Amniotic epithelial cell (primary cell): ENCODE measurements around the gene UBAP2L.

Experiments
- DNase-seq: peaks from one replicate; pipeline ENCODE4 v3.0.0-alpha.2; 2010; ENCODE audit warnings: low read depth

UBAP2L gene, protein sequence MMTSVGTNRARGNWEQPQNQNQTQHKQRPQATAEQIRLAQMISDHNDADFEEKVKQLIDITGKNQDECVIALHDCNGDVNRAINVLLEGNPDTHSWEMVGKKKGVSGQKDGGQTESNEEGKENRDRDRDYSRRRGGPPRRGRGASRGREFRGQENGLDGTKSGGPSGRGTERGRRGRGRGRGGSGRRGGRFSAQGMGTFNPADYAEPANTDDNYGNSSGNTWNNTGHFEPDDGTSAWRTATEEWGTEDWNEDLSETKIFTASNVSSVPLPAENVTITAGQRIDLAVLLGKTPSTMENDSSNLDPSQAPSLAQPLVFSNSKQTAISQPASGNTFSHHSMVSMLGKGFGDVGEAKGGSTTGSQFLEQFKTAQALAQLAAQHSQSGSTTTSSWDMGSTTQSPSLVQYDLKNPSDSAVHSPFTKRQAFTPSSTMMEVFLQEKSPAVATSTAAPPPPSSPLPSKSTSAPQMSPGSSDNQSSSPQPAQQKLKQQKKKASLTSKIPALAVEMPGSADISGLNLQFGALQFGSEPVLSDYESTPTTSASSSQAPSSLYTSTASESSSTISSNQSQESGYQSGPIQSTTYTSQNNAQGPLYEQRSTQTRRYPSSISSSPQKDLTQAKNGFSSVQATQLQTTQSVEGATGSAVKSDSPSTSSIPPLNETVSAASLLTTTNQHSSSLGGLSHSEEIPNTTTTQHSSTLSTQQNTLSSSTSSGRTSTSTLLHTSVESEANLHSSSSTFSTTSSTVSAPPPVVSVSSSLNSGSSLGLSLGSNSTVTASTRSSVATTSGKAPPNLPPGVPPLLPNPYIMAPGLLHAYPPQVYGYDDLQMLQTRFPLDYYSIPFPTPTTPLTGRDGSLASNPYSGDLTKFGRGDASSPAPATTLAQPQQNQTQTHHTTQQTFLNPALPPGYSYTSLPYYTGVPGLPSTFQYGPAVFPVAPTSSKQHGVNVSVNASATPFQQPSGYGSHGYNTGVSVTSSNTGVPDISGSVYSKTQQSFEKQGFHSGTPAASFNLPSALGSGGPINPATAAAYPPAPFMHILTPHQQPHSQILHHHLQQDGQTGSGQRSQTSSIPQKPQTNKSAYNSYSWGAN

DNA sequence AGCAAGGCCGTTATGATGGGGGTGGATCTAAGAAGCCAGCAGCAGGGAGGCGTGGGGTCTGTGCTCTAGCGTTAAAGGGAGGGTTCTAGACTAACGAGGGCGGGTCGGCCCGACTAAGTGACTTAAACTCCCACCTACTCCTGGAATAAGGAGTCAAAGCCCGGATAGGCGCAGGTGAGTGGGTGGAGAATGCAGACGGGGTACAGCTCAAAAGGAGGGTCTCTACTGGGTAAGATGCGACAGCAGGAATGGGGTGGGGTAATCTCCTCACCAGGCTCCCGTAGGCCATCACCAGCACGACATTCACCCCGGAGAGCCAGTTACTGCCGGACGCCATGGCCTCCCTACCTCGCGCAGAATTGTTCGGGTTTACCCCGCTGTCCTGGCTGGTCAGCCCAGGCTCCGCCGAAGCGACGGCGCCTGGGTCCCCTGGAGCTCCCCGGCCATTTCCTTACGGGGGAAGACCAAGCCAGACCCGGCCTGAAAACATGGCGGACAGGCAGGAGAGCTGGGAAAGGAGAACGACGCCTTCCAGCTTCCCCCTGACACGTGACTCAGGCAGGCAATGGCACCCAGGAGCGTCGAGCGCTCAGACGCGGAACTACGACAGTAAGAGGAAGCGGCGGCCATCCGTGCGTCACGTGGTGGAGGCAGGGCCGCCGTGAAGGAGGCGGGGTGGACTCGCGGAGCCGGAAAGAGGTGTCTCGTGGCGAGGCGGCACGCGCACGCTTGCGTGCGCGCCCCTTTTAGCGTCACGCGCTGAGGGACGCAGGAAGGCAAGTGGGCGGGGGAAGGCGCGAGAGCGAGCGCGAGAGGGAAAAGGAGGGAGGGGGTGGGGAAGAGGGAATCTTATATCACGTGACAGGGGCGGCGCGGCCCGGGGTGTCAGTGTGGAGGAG is at the start of gene UBAP2L:
Gene UBAP2L (plus strand): TSS at position 885 of the 899 bp plus-strand sequence. CDS start 4,169 bp downstream, outside the sequence.
- DNase-seq, result peak; percentile 98

DNA sequence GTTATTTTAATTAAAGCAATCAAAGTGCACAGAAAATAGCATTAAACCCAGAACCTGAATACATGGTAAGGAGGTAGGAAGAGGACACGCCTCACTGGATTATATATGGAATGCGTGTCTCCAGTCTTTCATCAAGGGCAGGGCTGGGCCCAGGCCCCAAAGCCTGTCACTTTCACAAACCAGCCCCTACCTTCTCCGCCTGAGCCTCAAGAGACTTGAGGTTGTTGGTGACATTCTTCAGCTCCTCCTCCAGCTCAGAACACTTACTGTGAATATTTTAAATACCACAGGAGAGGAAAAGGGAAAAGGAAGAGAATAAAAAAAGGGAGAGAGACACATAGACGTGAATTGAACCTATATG is 49.6 kb upstream of the UBAP2L start:
- DNase-seq, result no peak

DNA sequence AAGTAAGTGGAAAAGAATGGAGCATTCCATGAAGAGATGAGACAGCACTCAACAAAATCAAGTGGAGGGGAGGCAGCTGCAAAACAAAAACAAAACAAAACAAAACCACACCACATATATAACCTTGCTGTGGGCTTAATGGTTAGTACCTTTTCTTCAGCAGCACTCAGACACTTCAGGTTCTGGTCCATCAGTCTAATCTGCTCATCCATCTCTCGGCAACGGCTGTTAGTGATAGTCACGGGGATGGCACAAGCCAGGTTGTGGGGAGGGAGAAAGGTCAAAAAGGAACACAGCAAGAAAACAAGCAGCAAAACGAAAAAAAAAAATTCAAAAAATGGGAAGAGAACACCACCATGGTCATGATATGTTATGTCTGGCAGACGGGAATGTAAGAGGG is 48.9 kb upstream of the UBAP2L start:
- DNase-seq, result no peak

DNA sequence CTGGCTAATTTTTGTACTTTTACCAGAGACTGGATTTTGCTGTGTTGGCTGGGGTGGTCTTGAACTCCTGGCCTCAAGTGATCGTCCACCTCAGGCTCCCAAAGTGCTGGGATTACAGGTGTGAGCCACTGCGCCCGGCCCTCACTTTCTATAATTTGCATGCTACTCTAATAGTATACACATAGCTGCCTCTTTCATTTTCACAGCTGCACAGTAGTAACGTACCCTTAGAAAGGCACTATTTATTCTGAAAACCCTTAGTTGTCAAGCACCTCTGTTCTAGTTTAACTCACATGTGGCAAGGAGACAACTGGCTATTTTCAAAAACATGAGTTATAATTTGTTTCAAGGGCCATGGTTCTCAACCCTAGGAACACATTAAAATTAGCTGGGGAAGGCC is 46.1 kb upstream of the UBAP2L start:
- no peak for DNase-seq

DNA sequence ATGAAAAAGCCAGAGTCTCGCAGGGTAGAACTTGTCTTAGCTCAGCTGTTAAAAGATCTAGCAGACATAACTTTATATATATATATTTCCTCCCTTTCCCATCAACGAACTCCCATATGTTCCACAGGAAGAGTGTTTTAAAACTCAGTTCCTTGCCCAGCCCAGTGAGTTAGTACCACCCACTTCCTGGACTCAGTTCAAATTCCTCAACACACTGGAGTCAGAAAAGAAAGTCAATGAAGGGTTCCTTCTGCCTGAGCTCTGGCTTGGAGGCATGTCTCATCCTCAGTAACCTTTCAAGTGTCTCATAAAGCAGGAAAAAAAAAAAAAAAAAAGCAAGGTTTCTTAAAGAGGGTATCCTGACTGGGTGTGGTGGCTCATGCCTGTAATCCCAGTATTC is 44.4 kb upstream of the UBAP2L start:
- DNase-seq, result peak; percentile 73

DNA sequence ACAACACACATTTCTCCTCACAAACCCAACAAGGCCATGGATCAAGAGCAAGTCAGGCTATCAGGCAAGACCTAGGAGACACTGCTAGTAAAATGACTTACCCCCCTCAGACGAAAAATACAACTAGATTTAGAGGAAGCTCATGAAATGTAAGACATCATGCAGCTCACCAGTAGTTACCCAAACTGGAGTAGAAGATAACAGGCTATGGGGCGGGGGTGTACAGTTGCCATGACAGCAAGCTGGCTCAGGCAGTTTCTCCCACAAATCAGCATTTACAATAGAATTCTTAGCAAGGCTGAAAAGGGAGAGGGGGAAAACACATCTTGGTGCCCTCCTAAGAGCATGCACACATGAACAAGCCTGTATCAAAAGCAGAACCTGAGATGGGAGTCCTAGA is 42.7 kb upstream of the UBAP2L start:
- peak; percentile 31 for DNase-seq

DNA sequence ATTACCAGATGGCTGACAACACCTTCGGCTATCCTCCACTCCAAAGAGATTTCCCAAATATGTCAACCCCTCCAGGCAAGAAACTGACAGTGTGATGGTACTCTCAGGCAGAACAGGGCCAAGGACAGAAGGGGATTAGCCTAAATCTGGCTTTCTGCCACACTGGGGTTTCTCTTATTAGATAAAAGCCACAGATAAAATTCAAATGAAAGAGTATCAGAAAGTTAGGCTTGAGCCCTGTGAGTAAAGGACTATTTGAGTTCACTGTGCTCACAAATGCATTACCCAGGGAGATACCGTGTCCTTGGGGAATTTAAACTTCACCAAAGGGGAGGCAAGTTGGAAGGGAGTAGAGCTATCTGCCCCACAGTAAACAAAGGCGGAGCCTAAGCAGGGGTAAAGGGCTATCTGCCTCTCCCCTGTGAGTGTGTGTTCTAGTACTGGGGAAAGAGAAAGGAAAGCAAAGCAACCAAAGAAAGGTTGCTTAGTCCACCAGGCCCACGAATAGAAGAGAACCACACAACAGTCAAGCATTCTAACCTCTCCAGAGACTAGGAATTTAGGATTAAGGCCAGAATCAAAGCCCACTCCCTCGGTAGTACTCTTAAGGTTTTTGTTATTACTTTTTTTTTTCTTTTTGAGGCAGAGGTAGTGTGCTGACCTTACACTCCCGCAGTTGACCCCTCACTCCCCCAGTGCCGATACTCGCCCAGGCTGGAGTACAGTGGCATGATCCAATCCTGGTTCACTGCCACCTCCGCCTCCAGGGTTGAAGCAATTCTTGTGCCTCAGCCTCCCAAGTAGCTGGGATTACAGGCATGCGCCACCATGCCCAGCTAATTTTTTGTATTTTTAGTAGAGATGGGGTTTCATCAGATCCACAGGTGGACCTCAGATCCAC is 41.6 kb upstream of the UBAP2L start:
- peak; percentile 54 for DNase-seq

DNA sequence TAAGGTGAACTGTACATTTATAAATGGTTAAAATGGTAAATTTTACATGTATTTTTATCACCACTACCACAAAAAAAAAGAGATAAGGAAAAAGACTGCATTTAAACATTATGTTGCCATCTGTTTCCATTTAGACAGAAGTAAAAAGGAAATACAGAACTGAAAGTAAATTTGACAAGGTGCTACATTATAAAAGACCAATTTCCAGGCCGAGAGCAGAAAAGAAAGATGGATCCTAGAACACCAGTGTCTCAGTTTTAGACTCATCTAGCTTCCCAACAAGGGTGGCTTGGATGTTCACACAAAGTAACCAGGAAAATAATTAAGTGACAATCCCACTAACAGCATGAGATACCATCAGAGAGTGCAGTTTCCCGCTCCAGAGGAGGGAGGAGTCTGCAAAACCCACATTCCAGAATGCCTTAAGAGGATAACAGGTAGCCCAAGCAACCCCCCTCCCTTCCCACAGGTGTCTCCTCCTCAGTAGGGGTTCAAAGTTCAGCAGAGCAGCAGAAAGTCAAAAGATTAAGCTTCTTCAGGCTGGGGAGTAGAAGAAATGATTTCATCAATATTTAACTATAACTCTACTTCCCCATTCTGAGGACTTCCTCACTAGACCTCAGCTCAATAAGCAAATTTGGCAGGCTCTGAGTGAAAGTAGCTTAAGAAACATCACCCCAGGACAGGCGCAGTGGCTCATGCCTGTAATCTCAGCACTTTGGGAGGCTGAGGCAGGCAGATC is 40.6 kb upstream of the UBAP2L start:
- no peak for DNase-seq

DNA sequence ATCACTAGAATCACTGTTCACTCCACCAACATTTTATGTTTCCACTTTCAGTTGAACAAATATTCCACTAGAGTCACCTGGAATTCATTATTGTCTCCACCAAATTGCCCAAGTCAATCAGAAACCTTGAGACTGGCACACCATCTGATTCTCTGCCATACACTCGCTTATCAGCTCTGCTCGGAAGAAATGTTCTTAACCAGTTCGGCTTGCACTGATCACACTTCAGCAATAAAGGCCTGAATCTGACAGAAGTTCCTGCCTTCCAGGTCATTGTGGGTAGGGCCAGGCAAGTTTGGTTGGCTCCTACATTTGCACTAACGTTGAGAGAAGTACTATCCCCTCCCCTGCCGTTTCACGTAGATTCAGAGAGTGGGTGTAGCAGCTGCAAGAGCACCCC is 38.8 kb upstream of the UBAP2L start:
- DNase-seq, result peak; percentile 87

DNA sequence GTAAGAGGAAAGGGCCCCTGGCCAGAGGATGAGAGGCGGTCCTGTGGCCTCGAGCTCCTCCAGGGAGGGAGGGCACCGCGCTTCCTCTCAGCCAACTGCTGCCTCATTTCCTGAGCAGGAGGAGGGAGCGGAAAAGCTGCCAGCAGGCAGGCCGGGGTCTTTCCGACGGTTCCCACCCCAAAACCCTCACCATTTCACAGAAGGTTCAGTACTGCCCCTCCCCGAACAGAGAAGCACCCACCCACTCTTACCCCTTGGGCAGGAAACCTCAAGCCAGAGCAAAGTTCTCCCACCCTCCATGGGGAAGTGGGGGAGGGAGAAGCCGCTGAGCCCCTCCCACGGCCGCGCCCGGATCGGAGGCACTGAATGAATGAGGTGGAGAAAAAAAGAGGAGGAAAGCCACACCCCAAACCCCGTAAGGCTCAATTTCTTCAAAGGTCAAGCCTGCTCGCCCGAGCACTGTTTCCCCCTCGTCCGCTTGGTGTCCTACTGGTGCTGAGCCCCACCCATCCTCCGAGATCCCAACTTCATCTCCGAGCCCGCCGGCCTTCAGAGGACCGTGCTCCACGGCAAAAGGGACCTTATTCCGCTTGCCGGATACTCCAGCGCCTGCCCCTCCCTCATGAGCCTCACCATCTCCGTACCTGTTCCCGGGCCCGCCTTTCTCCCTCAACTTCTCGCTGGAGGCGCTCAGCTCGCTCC is 38.3 kb upstream of the UBAP2L start:
- no peak for DNase-seq

DNA sequence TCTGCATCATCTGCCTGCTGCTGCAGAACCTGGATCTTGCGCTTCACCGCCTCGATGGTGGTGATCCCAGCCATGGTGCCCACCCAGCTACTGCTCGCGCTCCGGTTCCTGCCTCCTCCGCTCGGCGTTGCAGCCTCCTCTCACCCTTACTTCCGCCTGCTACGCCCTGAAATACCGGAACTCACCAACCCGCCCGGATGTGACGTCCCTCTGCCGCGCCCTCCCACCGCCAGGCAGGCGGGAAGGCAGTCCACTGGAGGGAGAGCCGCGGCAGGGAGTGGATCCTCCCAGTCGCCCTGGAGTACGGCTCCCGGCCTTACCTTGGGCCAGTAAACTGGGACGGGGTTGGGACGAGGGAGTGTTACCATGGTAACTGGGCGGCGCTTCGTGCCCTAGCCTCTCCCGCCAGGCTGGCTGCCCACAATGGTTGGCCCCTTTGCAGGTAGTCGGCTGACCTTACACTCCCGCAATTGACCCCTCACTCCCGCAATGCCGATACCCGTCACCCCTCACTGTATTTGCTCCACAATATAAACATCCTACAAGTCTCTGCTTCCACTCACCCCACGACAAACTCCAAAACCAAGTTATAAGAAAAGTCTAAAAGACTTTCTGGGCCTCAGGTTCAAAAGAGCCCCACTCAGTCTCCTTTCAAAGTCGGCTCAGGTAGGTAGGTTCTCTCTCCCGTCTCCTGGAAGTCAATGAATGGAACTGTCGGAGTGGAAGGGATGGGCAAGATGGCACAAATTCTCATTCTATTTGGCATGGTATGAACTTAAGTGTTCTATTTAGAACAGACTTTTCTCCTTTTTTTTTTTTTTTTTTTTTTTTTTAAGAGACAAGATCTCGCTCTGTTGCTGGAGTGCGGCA is 37.5 kb upstream of the UBAP2L start:
- peak; percentile 95 for DNase-seq

DNA sequence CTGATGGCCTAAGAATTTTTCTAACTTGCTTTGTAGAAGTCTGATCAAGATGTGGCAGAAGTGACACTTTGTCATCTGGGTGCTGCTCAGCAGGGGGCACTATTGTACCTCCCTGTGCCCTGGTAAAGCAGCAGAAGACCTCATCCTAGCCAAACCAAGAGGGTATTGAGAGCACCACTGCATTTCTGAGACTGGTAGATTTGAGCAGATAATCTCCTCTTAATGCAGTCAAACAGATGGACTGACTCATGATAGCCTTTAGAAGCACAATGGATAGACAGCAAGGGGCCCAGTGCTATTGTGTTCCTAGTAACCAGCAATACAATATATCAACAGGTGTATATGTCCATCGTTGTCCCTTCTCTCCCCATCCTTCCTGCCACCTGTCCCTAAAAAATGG is 34.6 kb upstream of the UBAP2L start:
- DNase-seq, result peak; percentile 66

DNA sequence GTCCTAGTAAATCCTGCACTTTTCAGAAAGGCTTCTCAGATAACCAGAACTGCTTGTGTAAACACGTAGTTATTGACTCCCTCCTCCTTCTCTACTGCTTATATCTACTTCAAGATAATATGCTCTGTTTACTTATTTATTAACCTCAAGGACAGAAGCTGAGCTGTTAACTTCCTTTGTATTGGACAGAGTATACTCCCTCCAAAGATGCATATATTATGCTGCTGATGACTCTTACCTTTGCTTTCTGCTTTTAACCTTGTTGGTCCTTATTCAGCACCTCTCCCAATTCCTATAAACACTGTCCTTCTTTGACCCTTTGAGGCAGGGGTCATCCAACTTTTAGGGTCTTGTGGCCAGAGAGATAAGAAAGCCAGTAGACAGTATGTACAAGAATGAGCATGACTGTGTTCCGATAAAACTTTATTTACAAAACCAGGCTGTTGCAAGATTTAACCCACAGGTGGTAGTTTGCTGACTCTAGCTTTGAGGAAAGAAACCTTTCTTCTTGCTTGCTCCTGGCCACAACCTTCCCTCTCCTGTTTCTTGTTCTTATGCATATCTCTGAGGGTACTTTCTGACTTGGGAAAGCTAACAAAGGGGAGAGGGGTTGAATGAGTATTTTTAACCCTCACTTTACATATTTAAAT is 33.8 kb upstream of the UBAP2L start:
- peak; percentile 29 for DNase-seq

DNA sequence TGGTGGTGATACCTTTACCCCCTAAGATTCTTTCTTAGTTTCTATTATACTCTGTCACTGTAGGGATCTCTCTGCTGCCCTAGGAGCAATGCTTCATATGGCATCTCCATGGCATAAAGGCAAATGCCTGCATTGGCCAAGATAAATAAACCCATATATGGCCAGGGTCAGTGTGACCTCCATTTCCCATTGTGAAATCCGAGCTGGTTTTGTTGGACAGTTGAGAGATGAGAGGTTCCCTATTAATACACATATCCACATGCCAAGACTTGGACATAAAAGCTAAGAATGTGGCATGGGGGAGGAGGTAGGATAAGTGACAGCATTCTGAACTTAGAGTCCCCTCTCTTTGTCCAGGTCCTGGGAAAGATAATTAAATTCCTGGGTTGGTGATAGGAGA is 30.2 kb upstream of the UBAP2L start:
- DNase-seq, result peak; percentile 53

DNA sequence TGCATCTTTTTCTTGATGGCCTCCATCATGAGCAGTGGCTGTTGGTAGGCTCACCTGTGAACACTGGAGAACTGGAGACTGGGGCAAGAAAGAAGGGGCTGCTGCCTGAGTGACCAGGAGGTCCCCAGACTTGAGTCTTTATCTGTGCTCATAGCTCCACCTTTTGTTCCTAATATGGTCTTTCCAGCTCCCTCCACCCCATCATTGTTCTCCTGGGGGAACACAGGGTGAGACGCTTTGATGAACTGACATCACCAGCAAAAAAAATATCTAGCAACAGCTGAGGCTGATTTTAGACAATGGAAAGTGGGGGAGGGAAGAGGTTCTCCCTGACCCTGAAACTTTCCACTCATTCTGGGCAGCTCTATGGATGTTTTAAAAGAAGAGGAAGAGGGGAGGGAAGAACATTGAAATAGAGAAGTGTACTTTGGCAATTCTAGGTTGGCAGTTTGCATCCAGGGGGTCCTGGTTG is 28.7 kb upstream of the UBAP2L start, which contains the start of gene TPM3:
Gene TPM3 (minus strand): TSS at position 111 of the 472 bp plus-strand sequence. CDS start 82 bp downstream, at position 29.
- no peak for DNase-seq

DNA sequence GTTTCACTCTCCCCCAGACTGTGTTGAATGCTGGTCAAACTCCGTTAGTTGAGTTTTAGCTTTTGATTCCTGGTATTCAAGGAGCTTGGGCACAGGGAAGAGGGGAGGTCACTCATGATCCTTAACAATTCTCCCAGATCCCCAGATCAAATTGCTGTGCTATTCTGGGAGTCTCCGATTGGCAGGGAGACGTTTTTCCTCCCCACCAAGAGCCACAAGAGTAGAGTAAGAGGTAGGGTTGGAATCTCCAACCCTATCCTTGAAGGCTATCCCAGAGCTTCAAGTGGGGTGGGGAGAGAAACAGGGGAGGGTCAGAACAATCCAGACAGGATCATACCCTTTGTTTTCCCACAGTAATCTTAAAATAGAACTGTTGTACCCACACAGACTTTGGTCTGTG is 28.3 kb upstream of the UBAP2L start:
- DNase-seq, result no peak

DNA sequence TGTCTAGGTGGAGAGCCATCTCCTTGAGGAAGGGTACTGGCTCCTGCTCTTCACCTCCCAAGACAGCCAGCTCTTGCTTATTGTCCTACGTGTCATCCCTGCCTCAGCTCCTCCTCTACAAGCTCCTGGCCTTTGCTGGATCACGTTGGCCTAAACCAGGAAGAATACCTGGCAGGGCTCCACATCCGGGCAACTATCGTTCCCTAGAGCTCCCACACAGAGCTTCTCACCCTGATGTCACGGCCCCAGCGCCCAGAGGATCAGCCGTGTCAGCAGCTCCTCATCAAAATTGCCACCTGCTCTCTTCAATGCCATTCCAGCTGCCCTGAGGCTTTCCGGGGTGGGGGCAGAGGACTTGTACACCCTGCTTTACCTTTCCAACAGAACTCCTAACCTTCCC is 26.9 kb upstream of the UBAP2L start:
- no peak for DNase-seq
